OCI-LY7 (cell line): ENCODE data around the gene DHRS9. TPM values are rescaled to one million over a fixed set of nuclear protein-coding genes. Genes with fewer than 3 reads are reported as not detected.

Experiments
- BruUV-seq: library from RNA; stranded (reverse); fragments of 400-500 nt; replicated peaks from 2 replicates; lab custom pipeline; 2021; lab: Mats Ljungman, UMichigan
- CTCF ChIA-PET: fragments of 300-600 bp; sonication (Branson Sonifier 250); formaldehyde crosslinking; loops from one replicate; lab custom pipeline; 2022; ENCODE audit warnings: antibody characterized with exemption; ENCODE audit not compliant: unreplicated experiment; lab: Charles Lee
- POLR2A ChIA-PET: fragments of 300-600 bp; sonication (Branson Sonifier 250); formaldehyde crosslinking; loops from one replicate; lab custom pipeline; 2022; ENCODE audit warnings: antibody characterized with exemption; lab: Charles Lee
- DNase-seq: peaks from one replicate; pipeline ENCODE4 v3.0.0-alpha.2; 2015; ENCODE audit warnings: low spot score
- H2AFZ ChIP-seq: fragments of 200-600 bp; sonication (generic), shearing (Covaris generic); 2 replicates; pipeline ENCODE4 v1.6.1; 2014; ENCODE audit warnings: mild to moderate bottlenecking, antibody characterized with exemption, low read length, moderate library complexity
- H3K27ac ChIP-seq: fragments of 200-600 bp; sonication (generic); 2 replicates; pipeline ENCODE4 v1.5.1; 2014; ENCODE audit warnings: mixed run types, low read depth, mild to moderate bottlenecking, moderate library complexity, low read length, inconsistent platforms; ENCODE audit not compliant: poor library complexity, severe bottlenecking
- H3K36me3 ChIP-seq: fragments of 200-600 bp; sonication (generic); 2 replicates; pipeline ENCODE4 v1.6.1; 2014; ENCODE audit warnings: mild to moderate bottlenecking, antibody characterized with exemption, low read length, moderate library complexity, mixed read lengths; ENCODE audit not compliant: insufficient read depth
- H3K4me1 ChIP-seq: fragments of 200-600 bp; sonication (generic); 2 replicates; pipeline ENCODE4 v1.5.1; 2014; ENCODE audit warnings: mild to moderate bottlenecking, low read length; ENCODE audit not compliant: insufficient read depth, poor library complexity, severe bottlenecking
- H3K4me2 ChIP-seq: fragments of 200-600 bp; sonication (generic); 2 replicates; pipeline ENCODE4 v1.6.1; 2014; ENCODE audit warnings: mild to moderate bottlenecking, low read length
- H3K4me3 ChIP-seq: fragments of 200-600 bp; sonication (generic); 2 replicates; pipeline ENCODE4 v1.5.1; 2014; ENCODE audit warnings: mild to moderate bottlenecking, low read depth, low read length; ENCODE audit not compliant: poor library complexity, severe bottlenecking
- H3K79me2 ChIP-seq: fragments of 200-600 bp; sonication (generic); 2 replicates; pipeline ENCODE4 v1.6.1; 2016; ENCODE audit warnings: low read depth, mild to moderate bottlenecking, low read length, moderate library complexity, mixed read lengths; ENCODE audit not compliant: insufficient read depth
- H3K9me2 ChIP-seq: fragments of 200-600 bp; sonication (generic); 2 replicates; pipeline ENCODE4 v1.6.1; 2016; ENCODE audit warnings: mild to moderate bottlenecking, low read length, mixed read lengths; ENCODE audit not compliant: insufficient read depth
- H3K9me3 ChIP-seq: fragments of 200-600 bp; sonication (generic); 2 replicates; pipeline ENCODE4 v1.6.1; 2014; ENCODE audit warnings: mild to moderate bottlenecking, mixed run types, low read length, mixed read lengths
- H4K20me1 ChIP-seq: fragments of 200-600 bp; sonication (generic); 2 replicates; pipeline ENCODE4 v1.6.1; 2014; ENCODE audit warnings: mild to moderate bottlenecking, antibody characterized with exemption, low read length, moderate library complexity, mixed read lengths; ENCODE audit not compliant: insufficient read depth
- CTCF ChIP-seq: fragments of 200-600 bp; sonication (generic); conservative IDR thresholded peaks from 2 replicates; pipeline ENCODE4 v1.5.1; 2014; ENCODE audit warnings: mild to moderate bottlenecking, antibody characterized with exemption, low read length, moderate library complexity, mixed read lengths
- EZH2phosphoT487 ChIP-seq: fragments of 200-600 bp; sonication (generic); IDR thresholded peaks from 2 replicates; pipeline ENCODE4 v1.6.1; 2018; ENCODE audit warnings: low read depth, borderline replicate concordance, mild to moderate bottlenecking, mixed run types, antibody characterized with exemption, low read length, moderate library complexity, mixed read lengths
- intact Hi-C: fragments of 100-400 bp; cut with micrococcal nuclease; formaldehyde crosslinking; loops from one replicate; pipeline ENCODE4 v1.10.0; 2022; ENCODE audit not compliant: unreplicated experiment
- total RNA-seq, 2 experiments: library from RNA; depleted of rRNA in 1 of 2; stranded (reverse); fragments of >200 nt in 1 of 2; shearing (Covaris generic) in 1 of 2; gene quantifications; 2 replicates each; pipeline ENCODE4 v1.2.3, GENCODE V29; 2014 to 2022

Gene DHRS9
- total RNA-seq, 2 experiments from 2014 or later: 0.59 TPM; not detected in 1

- Histone ChIP-seq H3K9me2 (no peaks in the 10 kb centered on the region), H2AFZ (no peak overlapping the region), H3K4me1 (no peaks in the 10 kb centered on the region), H3K36me3 (no peaks in the 10 kb centered on the region), H3K9me3 (no peaks in the 10 kb centered on the region), H4K20me1 (no peaks in the 10 kb centered on the region), H3K4me2 (no peak overlapping the region), H3K79me2 (no peaks in the 10 kb centered on the region), H3K4me3 (no peak overlapping the region), H3K27ac (no peak overlapping the region)
- DNase-seq: no peak
- ChIA-PET CTCF (no interaction called here), POLR2A (no interaction called here)
- TF ChIP-seq EZH2phosphoT487 (no peak), CTCF (no peak)
- no TSS peak for BruUV-seq
- intact Hi-C loops: no loop called here
Measured at GRCh38 chr2:169091256-169091655, 21.9 kb downstream of the DHRS9 start.

- Histone ChIP-seq H3K4me1 (no peaks in the 10 kb centered on the region), H3K36me3 (no peaks in the 10 kb centered on the region), H3K4me3 (no peak overlapping the region), H3K27ac (no peak overlapping the region), H3K79me2 (no peaks in the 10 kb centered on the region), H4K20me1 (no peaks in the 10 kb centered on the region), H2AFZ (no peak overlapping the region), H3K4me2 (no peak overlapping the region), H3K9me2 (no peaks in the 10 kb centered on the region), H3K9me3 (no peaks in the 10 kb centered on the region)
- intact Hi-C loops: no loop called here
- no TSS peak for BruUV-seq
- CTCF ChIA-PET: no interaction called here
- POLR2A ChIA-PET: no interaction called here
- TF ChIP-seq EZH2phosphoT487 (no peak), CTCF (no peak)
- no peak for DNase-seq
Measured at GRCh38 chr2:169091761-169092519, 22.6 kb downstream of the DHRS9 start.

GRCh38 chr2:169093535-169093934, 24.2 kb downstream of the DHRS9 start:
- H3K4me1 ChIP-seq: no peaks in the 10 kb centered on the region
- no peak for TF ChIP-seq EZH2phosphoT487
- H3K9me2 ChIP-seq: no peaks in the 10 kb centered on the region
- H3K36me3 ChIP-seq: no peaks in the 10 kb centered on the region
- H3K4me2 ChIP-seq: no peak overlapping the region
- H2AFZ ChIP-seq: no peak overlapping the region
- H3K79me2 ChIP-seq: no peaks in the 10 kb centered on the region
- H3K4me3 ChIP-seq: no peak overlapping the region
- intact Hi-C loops: no loop called here
- H3K9me3 ChIP-seq: no peaks in the 10 kb centered on the region
- ChIA-PET POLR2A (interaction anchor here (0.5 to 1.1 kb wide), 4 partner anchors 13 to 603 kb away, joined by 3 to 4 read pairs (median 3); no protein-coding TSS in a partner anchor), CTCF (no interaction called here)
- no peaks in the 10 kb centered on the region for H4K20me1 ChIP-seq
- no peak overlapping the region for H3K27ac ChIP-seq
- no peak for DNase-seq
- no TSS peak for BruUV-seq
